ENCODE results near the gene TMEM144. TPM values are rescaled to one million over a fixed set of nuclear protein-coding genes. Genes with fewer than 3 reads are reported as not detected.
"Not testable (repeated sequence)": the region's sequence is repeated elsewhere in the genome, so short reads cannot be mapped to it uniquely, and the experiment has no call there.

TMEM144 gene
- total and polyA plus RNA-seq, 5 donors: 6.9 to 18.3 (median 13.1) TPM

DNA sequence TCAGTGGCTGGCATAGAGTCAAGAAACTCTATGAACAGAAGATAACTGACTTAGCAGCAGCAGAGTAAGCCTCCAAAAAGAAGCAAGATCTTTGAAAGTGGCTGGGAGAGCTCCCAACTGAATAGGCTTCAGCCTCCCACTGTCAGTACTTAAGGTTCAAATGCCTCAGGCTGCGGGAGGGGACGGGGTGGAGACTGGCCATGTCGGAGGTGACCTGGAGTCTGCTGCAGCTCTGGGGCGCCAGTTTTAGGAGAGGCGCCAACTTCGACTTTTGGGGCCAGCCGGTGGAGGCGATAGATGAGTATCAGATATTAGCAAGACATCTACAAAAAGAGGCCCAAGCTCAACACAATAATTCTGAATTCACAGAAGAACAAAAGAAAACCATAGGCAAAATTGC is 67.3 kb downstream of the TMEM144 start:
- intact Hi-C loops (cut with DNase I): no loop called here

DNA sequence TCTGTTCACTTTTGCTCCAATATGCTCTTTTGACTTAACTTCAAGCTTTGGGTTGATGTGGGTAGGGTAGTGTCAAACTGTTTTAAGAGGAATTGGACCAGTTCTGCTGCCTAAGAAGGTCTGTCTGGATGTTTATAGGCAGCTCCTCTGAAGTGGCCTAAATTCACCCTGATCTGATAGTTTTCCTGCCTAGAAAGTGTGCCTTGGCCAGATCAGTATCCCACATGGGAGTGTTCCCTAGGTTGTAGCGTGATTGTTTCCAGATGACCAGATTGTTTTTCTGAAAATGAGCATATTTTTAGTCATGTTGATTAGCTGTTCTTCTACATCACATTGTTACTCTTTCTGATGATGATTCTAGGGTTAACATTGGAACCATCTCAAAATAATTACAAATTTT is 68.8 kb downstream of the TMEM144 start:
- H3K27ac ChIP-seq (ENCODE audit: low read length); DNase-seq; H3K27me3 ChIP-seq (ENCODE audit: control insufficient read depth, insufficient read depth); ATAC-seq; H3K4me3 ChIP-seq (ENCODE audit: low read length); H3K4me1 ChIP-seq (ENCODE audit: control insufficient read depth, insufficient read depth, low read length); H3K9me3 ChIP-seq (ENCODE audit: control insufficient read depth, low read length); intact Hi-C loops (cut with DNase I): not testable (repeated sequence)
- 85% methylated on average over 1 of the region's 1 CpG for WGBS

More for the DNA sequence above, 67.3 kb downstream of the TMEM144 start:
- H3K4me3 ChIP-seq (ENCODE audit: low read length): no peak overlapping the region
- WGBS: 87% methylated on average over 8 of the region's 8 CpGs
- ATAC-seq (no peak), DNase-seq (no peak)
- no peak overlapping the region for H3K27ac ChIP-seq (ENCODE audit: low read length)
- H3K9me3 ChIP-seq (ENCODE audit: control insufficient read depth, low read length): no peaks in the 10 kb centered on the region
- H3K4me1 ChIP-seq (ENCODE audit: control insufficient read depth, insufficient read depth, low read length): no peaks in the 10 kb centered on the region
- H3K27me3 ChIP-seq (ENCODE audit: control insufficient read depth, insufficient read depth): no peaks in the 10 kb centered on the region

DNA sequence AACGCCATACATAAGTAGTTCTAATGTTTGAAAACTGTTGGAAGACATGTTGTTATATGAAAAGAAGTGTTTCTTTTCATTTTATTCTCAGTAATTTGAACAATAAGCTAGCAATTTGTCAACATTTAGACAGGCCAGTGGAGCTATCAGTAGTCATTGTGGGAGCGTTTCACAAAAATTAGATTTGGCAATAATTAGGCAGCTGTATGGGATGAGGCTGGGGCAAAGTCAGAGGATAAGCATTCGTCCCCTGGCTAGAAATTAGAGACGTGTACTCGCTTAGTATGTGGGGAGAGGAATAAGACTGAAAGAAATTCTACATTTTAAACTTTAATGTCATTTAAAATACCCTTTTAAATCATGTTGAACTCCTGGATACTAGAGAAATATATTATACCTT is 70.6 kb downstream of the TMEM144 start:
- intact Hi-C loops (cut with DNase I): no loop called here

GRCh38 chr4:158282252-158282651 is 72.0 kb downstream of the TMEM144 start:
- Histone ChIP-seq H3K4me3 (ENCODE audit: low read length) (no peak overlapping the region), H3K9me3 (ENCODE audit: control insufficient read depth, low read length) (no peaks in the 10 kb centered on the region), H3K27ac (ENCODE audit: low read length) (no peak overlapping the region), H3K4me1 (ENCODE audit: control insufficient read depth, insufficient read depth, low read length) (no peaks in the 10 kb centered on the region), H3K27me3 (ENCODE audit: control insufficient read depth, insufficient read depth) (no peaks in the 10 kb centered on the region)
- DNase-seq: no peak
- intact Hi-C loops (cut with DNase I): no loop called here
- ATAC-seq: no peak
- 74% methylated on average over 3 of the region's 3 CpGs for WGBS

More for the DNA sequence above, 70.6 kb downstream of the TMEM144 start:
- H3K9me3 ChIP-seq (ENCODE audit: control insufficient read depth, low read length): no peaks in the 10 kb centered on the region
- no peak overlapping the region for H3K27ac ChIP-seq (ENCODE audit: low read length)
- no peaks in the 10 kb centered on the region for H3K27me3 ChIP-seq (ENCODE audit: control insufficient read depth, insufficient read depth)
- ATAC-seq (no peak), DNase-seq (no peak)
- no peak overlapping the region for H3K4me3 ChIP-seq (ENCODE audit: low read length)
- no peaks in the 10 kb centered on the region for H3K4me1 ChIP-seq (ENCODE audit: control insufficient read depth, insufficient read depth, low read length)
- WGBS: 73% methylated on average over 5 of the region's 5 CpGs

- Histone ChIP-seq H3K9me3 (ENCODE audit: control insufficient read depth, low read length) (no peaks in the 10 kb centered on the region), H3K27ac (ENCODE audit: low read length) (no peak overlapping the region), H3K4me1 (ENCODE audit: control insufficient read depth, insufficient read depth, low read length) (no peaks in the 10 kb centered on the region), H3K4me3 (ENCODE audit: low read length) (no peak overlapping the region), H3K27me3 (ENCODE audit: control insufficient read depth, insufficient read depth) (no peaks in the 10 kb centered on the region)
- DNase-seq: no peak
- intact Hi-C loops (cut with DNase I): no loop called here
- 88% methylated on average over 6 of the region's 6 CpGs for WGBS
- no peak for ATAC-seq
Observed at GRCh38 chr4:158285429-158286216, 75.3 kb downstream of the TMEM144 start.

- Histone ChIP-seq H3K4me1 (ENCODE audit: control insufficient read depth, insufficient read depth, low read length) (no peaks in the 10 kb centered on the region), H3K27ac (ENCODE audit: low read length) (no peak overlapping the region), H3K9me3 (ENCODE audit: control insufficient read depth, low read length) (no peaks in the 10 kb centered on the region), H3K27me3 (ENCODE audit: control insufficient read depth, insufficient read depth) (no peaks in the 10 kb centered on the region), H3K4me3 (ENCODE audit: low read length) (no peak overlapping the region)
- DNase-seq: no peak
- no peak for ATAC-seq
- WGBS: 82% methylated on average over 6 of the region's 6 CpGs
- intact Hi-C loops (cut with DNase I): no loop called here
Observed at GRCh38 chr4:158290912-158291311, 80.6 kb downstream of the TMEM144 start.

- no peak for ATAC-seq
- DNase-seq: no peak
- Histone ChIP-seq H3K27ac (ENCODE audit: low read length) (no peak overlapping the region), H3K4me1 (ENCODE audit: control insufficient read depth, insufficient read depth, low read length) (no peaks in the 10 kb centered on the region), H3K4me3 (ENCODE audit: low read length) (no peak overlapping the region), H3K9me3 (ENCODE audit: control insufficient read depth, low read length) (no peaks in the 10 kb centered on the region), H3K27me3 (ENCODE audit: control insufficient read depth, insufficient read depth) (no peaks in the 10 kb centered on the region)
- 86% methylated on average over 11 of the region's 11 CpGs for WGBS
- intact Hi-C loops (cut with DNase I): no loop called here
Observed at GRCh38 chr4:158291334-158292055, 81.2 kb downstream of the TMEM144 start.

GRCh38 chr4:158292156-158292555 is 81.9 kb downstream of the TMEM144 start:
- intact Hi-C loops (cut with DNase I): no loop called here
- DNase-seq (no peak), ATAC-seq (no peak)
- H3K4me1 ChIP-seq (ENCODE audit: control insufficient read depth, insufficient read depth, low read length): no peaks in the 10 kb centered on the region
- H3K27me3 ChIP-seq (ENCODE audit: control insufficient read depth, insufficient read depth): no peaks in the 10 kb centered on the region
- H3K9me3 ChIP-seq (ENCODE audit: control insufficient read depth, low read length): no peaks in the 10 kb centered on the region
- WGBS: 83% methylated on average over 3 of the region's 3 CpGs
- H3K27ac ChIP-seq (ENCODE audit: low read length): no peak overlapping the region
- H3K4me3 ChIP-seq (ENCODE audit: low read length): no peak overlapping the region

- Histone ChIP-seq H3K9me3 (ENCODE audit: control insufficient read depth, low read length) (no peaks in the 10 kb centered on the region), H3K4me3 (ENCODE audit: low read length) (no peak overlapping the region), H3K4me1 (ENCODE audit: control insufficient read depth, insufficient read depth, low read length) (no peaks in the 10 kb centered on the region), H3K27me3 (ENCODE audit: control insufficient read depth, insufficient read depth) (no peaks in the 10 kb centered on the region), H3K27ac (ENCODE audit: low read length) (no peak overlapping the region)
- 86% methylated on average over 2 of the region's 2 CpGs for WGBS
- intact Hi-C loops (cut with DNase I): no loop called here
- no peak for ATAC-seq
- DNase-seq: no peak
Observed at GRCh38 chr4:158295053-158295452, 84.8 kb downstream of the TMEM144 start.

DNA sequence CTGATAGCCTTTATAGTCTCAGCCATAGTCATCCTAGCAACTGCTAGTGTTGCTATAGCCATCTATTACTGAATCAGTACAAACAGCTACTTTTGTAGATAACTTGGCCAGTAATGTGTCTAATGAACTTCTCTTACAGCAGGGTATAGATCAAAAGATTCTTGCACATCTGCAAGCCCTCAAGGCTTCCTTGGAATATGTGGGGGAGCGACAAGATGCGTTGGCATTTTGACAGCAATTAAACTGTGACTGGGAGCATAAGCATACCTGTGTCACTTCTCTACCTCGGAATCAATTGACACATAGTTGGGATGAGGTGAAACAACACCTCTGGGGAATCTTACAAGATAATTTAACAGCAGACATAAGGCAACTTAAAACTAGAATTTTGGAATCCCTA is 87.6 kb downstream of the TMEM144 start:
- Histone ChIP-seq H3K27ac (ENCODE audit: low read length) (no peak overlapping the region), H3K4me3 (ENCODE audit: low read length) (no peak overlapping the region), H3K9me3 (ENCODE audit: control insufficient read depth, low read length) (no peaks in the 10 kb centered on the region), H3K4me1 (ENCODE audit: control insufficient read depth, insufficient read depth, low read length) (no peaks in the 10 kb centered on the region), H3K27me3 (ENCODE audit: control insufficient read depth, insufficient read depth) (no peaks in the 10 kb centered on the region)
- 68% methylated on average over 3 of the region's 3 CpGs for WGBS
- ATAC-seq (no peak), DNase-seq (no peak)
- intact Hi-C loops (cut with DNase I): no loop called here

- intact Hi-C loops (cut with DNase I): no loop called here
- no peaks in the 10 kb centered on the region for H3K9me3 ChIP-seq (ENCODE audit: control insufficient read depth, low read length)
- 71% methylated on average over 4 of the region's 4 CpGs for WGBS
- ATAC-seq (no peak), DNase-seq (no peak)
- H3K27me3 ChIP-seq (ENCODE audit: control insufficient read depth, insufficient read depth): no peaks in the 10 kb centered on the region
- H3K4me1 ChIP-seq (ENCODE audit: control insufficient read depth, insufficient read depth, low read length): no peaks in the 10 kb centered on the region
- no peak overlapping the region for H3K27ac ChIP-seq (ENCODE audit: low read length)
- H3K4me3 ChIP-seq (ENCODE audit: low read length): no peak overlapping the region
Observed at GRCh38 chr4:158299459-158300007, 89.2 kb downstream of the TMEM144 start.

Measured in right cardiac atrium (tissue), 5 donors.